ENCODE results near the gene SLC25A39. TPM values are rescaled to one million over a fixed set of nuclear protein-coding genes. Genes with fewer than 3 reads are reported as not detected.

SLC25A39 gene
- total and polyA plus RNA-seq, 2 of the 13 experiments (the other 11 are each of a cell fraction or from before 2014, with no cell fraction given) = 144 to 151 TPM

GRCh38 chr17:44308320-44308818 lies 16.3 kb downstream of the SLC25A39 start, which contains the start of gene RUNDC3A (continued):
- TF ChIP-seq, protein P1, sequence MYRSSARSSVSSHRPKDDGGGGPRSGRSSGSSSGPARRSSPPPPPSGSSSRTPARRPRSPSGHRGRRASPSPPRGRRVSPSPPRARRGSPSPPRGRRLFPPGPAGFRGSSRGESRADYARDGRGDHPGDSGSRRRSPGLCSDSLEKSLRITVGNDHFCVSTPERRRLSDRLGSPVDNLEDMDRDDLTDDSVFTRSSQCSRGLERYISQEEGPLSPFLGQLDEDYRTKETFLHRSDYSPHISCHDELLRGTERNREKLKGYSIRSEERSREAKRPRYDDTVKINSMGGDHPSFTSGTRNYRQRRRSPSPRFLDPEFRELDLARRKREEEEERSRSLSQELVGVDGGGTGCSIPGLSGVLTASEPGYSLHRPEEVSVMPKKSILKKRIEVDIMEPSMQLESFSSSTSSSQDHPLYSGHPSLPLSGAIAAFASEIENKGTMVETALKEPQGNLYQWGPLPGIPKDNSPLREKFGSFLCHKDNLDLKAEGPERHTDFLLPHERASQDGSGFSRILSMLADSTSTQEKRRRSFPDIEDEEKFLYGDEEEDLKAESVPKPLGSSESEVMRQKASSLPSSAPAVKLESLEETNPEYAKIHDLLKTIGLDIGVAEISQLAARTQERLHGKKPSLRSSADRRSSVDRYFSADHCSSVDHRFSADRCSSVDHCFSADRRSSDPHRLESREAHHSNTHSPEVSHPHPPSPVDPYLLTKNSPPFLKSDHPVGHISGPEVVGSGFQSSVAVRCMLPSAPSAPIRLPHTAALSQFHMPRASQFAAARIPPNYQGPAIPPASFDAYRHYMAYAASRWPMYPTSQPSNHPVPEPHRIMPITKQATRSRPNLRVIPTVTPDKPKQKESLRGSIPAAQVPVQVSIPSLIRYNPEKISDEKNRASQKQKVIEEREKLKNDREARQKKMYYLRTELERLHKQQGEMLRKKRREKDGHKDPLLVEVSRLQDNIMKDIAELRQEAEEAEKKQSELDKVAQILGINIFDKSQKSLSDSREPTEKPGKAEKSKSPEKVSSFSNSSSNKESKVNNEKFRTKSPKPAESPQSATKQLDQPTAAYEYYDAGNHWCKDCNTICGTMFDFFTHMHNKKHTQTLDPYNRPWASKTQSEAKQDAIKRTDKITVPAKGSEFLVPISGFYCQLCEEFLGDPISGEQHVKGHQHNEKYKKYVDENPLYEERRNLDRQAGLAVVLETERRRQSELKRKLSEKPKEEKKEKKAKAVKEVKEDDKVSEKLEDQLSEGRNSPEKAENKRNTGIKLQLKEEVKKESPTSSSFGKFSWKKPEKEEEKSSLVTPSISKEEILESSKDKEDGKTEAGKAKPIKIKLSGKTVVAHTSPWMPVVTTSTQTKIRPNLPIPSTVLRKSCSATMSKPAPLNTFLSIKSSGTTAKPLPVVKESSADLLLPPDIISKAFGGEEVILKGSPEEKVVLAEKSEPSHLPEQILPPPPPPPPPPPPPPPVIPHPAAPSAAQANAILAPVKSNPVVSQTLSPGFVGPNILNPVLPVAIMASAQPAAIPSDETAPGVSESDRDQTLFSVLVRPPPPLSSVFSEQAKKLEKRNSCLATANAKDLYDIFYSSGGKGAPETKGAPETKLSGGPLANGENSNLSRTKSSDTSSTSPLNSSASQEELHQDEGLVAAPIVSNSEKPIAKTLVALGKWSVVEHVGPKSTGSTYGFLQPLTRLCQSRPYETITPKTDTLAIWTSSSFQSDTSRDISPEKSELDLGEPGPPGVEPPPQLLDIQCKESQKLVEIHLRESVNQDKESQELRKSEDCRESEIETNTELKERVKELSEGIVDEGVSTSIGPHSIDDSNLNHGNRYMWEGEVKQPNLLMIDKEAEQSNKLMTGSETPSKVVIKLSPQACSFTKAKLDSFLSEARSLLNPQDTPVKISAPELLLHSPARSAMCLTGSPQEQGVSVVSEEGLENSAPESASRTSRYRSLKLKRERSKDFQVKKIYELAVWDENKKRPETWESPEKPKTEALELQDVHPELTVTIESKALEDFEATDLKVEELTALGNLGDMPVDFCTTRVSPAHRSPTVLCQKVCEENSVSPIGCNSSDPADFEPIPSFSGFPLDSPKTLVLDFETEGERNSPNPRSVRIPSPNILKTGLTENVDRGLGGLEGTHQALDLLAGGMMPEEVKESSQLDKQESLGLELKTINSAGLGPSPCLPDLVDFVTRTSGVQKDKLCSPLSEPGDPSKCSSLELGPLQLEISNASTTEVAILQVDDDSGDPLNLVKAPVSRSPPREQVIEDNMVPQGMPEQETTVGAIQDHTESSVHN (CRISPR knock-in tag; IDR thresholded peaks at IDR 0.05) = no peak
- TF ChIP-seq SIN3A (IDR thresholded peaks at IDR 0.05; ENCODE audit: borderline replicate concordance, low read depth, low read length) = peak; percentile 88; the same call in 1 of the 2 replicates
- TF ChIP-seq GABPB1 (CRISPR knock-in tag; IDR thresholded peaks at IDR 0.05) = peak; percentile 71; the same call in 1 of the 2 replicates
- TF ChIP-seq TAF15 (IDR thresholded peaks at IDR 0.05; ENCODE audit: low read depth, low read length, poor library complexity, severe bottlenecking) = peak; percentile 10
- TF ChIP-seq, protein P2, sequence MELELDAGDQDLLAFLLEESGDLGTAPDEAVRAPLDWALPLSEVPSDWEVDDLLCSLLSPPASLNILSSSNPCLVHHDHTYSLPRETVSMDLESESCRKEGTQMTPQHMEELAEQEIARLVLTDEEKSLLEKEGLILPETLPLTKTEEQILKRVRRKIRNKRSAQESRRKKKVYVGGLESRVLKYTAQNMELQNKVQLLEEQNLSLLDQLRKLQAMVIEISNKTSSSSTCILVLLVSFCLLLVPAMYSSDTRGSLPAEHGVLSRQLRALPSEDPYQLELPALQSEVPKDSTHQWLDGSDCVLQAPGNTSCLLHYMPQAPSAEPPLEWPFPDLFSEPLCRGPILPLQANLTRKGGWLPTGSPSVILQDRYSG (CRISPR knock-in tag; IDR thresholded peaks at IDR 0.05) = 0 out of 2 replicates have a peak, but pooled peaks have one; percentile 64
- TF ChIP-seq EED (CRISPR knock-in tag; IDR thresholded peaks at IDR 0.05) = no peak
- TF ChIP-seq ZNF317 (CRISPR knock-in tag; IDR thresholded peaks at IDR 0.05) = peak; percentile 62; the same call in 1 of the 2 replicates
- no peak for TF ChIP-seq ZNF629 (CRISPR knock-in tag; conservative IDR thresholded peaks at IDR 0.05)
- no peak for TF ChIP-seq ZNF577 (CRISPR knock-in tag; IDR thresholded peaks at IDR 0.05; ENCODE audit: borderline replicate concordance, low read depth)
- peak; percentile 70 for TF ChIP-seq RARA (CRISPR knock-in tag; IDR thresholded peaks at IDR 0.05)
- 0 out of 2 replicates have a peak, but pooled peaks have one; percentile 48 for TF ChIP-seq ZNF205 (CRISPR knock-in tag; IDR thresholded peaks at IDR 0.05)
- peak; percentile 93 for TF ChIP-seq WIZ (CRISPR knock-in tag; IDR thresholded peaks at IDR 0.05)
- 0 out of 2 replicates have a peak, but pooled peaks have one; percentile 20 for TF ChIP-seq ZNF772 (CRISPR knock-in tag; IDR thresholded peaks at IDR 0.05)
- no peak for TF ChIP-seq ZNF383 (CRISPR knock-in tag; IDR thresholded peaks at IDR 0.05; ENCODE audit: borderline replicate concordance)
- TF ChIP-seq ZNF24 (IDR thresholded peaks at IDR 0.05) = no peak
- TF ChIP-seq CC2D1A (CRISPR knock-in tag; IDR thresholded peaks at IDR 0.05) = no peak
- TF ChIP-seq, protein P3, sequence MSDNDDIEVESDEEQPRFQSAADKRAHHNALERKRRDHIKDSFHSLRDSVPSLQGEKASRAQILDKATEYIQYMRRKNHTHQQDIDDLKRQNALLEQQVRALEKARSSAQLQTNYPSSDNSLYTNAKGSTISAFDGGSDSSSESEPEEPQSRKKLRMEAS (IDR thresholded peaks at IDR 0.05) = peak; percentile 45; the same call in 1 of the 2 replicates
- TF ChIP-seq BCL6 (CRISPR knock-in tag; IDR thresholded peaks at IDR 0.05) = peak; percentile 61
- 0 out of 2 replicates have a peak, but pooled peaks have one; percentile 18 for TF ChIP-seq ELF3 (CRISPR knock-in tag; IDR thresholded peaks at IDR 0.05)
- TF ChIP-seq, protein P4, sequence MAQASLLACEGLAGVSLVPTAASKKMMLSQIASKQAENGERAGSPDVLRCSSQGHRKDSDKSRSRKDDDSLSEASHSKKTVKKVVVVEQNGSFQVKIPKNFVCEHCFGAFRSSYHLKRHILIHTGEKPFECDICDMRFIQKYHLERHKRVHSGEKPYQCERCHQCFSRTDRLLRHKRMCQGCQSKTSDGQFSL (CRISPR knock-in tag; IDR thresholded peaks at IDR 0.05) = peak; percentile 75; the same call in 1 of the 2 replicates
- TF ChIP-seq ZNF607 (CRISPR knock-in tag; IDR thresholded peaks at IDR 0.05; ENCODE audit: borderline replicate concordance) = peak; percentile 88
- no peak for TF ChIP-seq ZNF781 (CRISPR knock-in tag; IDR thresholded peaks at IDR 0.05; ENCODE audit: borderline replicate concordance, not compliant biosample characterization)
